ENCODE measurements around the gene TCTN3.

TCTN3 gene

GRCh38 chr10:95698415-95698814, 4.7 kb upstream of the TCTN3 start:
- no peaks in the 10 kb centered on the region; the same call in 1 of the 2 replicates for H3K36me3 ChIP-seq (ENCODE audit: insufficient read depth, low read length)
- no peak overlapping the region for H3K4me2 ChIP-seq (ENCODE audit: insufficient read depth, low read length)
- DNase-seq, result no peak
- no peak overlapping the region for H3K9ac ChIP-seq (ENCODE audit: low read depth, low read length)
- H3K79me2 ChIP-seq (ENCODE audit: insufficient read depth, low read length), result peaks cover 3% of the 10 kb centered on the region
- TF ChIP-seq EZH2 (IDR thresholded peaks at IDR 0.05; ENCODE audit: borderline replicate concordance, low read depth, low read length, severe bottlenecking) (no peak), CTCF (IDR thresholded peaks at IDR 0.05; ENCODE audit: borderline replicate concordance, extremely low read depth, low read length, poor library complexity, severe bottlenecking) (no peak)
- no peaks in the 10 kb centered on the region for H3K9me3 ChIP-seq (ENCODE audit: insufficient read depth, low read length, severe bottlenecking)
- peaks cover 8% of the 10 kb centered on the region for H3K4me1 ChIP-seq (ENCODE audit: insufficient read depth, low read length)
- no peak overlapping the region for H2AFZ ChIP-seq (ENCODE audit: low read depth, low read length)
- no peaks in the 10 kb centered on the region for H3K27me3 ChIP-seq (ENCODE audit: insufficient read depth, low read length, poor library complexity)
- H3K27ac ChIP-seq (ENCODE audit: low read length), result no peak overlapping the region
- H3K4me3 ChIP-seq (ENCODE audit: low read depth in 1 of 2, low read length in 2 of 2), result no peak overlapping the region
- no peaks in the 10 kb centered on the region for H4K20me1 ChIP-seq (ENCODE audit: insufficient read depth, low read length)
- ATAC-seq (ENCODE audit: insufficient read depth, low read depth), result no peak

GRCh38 chr10:95697429-95697828, 3.7 kb upstream of the TCTN3 start:
- H3K79me2 ChIP-seq (ENCODE audit: insufficient read depth, low read length), result peaks cover 13% of the 10 kb centered on the region
- no peak overlapping the region for H3K4me3 ChIP-seq (ENCODE audit: low read depth in 1 of 2, low read length in 2 of 2)
- ATAC-seq (ENCODE audit: insufficient read depth, low read depth), result no peak
- H3K9ac ChIP-seq (ENCODE audit: low read depth, low read length), result no peak overlapping the region
- H3K4me2 ChIP-seq (ENCODE audit: insufficient read depth, low read length), result no peak overlapping the region
- DNase-seq, result no peak
- no peak for TF ChIP-seq EZH2 (IDR thresholded peaks at IDR 0.05; ENCODE audit: borderline replicate concordance, low read depth, low read length, severe bottlenecking)
- no peak for TF ChIP-seq CTCF (IDR thresholded peaks at IDR 0.05; ENCODE audit: borderline replicate concordance, extremely low read depth, low read length, poor library complexity, severe bottlenecking)
- no peaks in the 10 kb centered on the region for H4K20me1 ChIP-seq (ENCODE audit: insufficient read depth, low read length)
- H3K9me3 ChIP-seq (ENCODE audit: insufficient read depth, low read length, severe bottlenecking), result no peaks in the 10 kb centered on the region
- H2AFZ ChIP-seq (ENCODE audit: low read depth, low read length), result no peak overlapping the region
- H3K4me1 ChIP-seq (ENCODE audit: insufficient read depth, low read length), result peaks cover 17% of the 10 kb centered on the region
- no peaks in the 10 kb centered on the region for H3K27me3 ChIP-seq (ENCODE audit: insufficient read depth, low read length, poor library complexity)
- no peaks in the 10 kb centered on the region; the same call in 1 of the 2 replicates for H3K36me3 ChIP-seq (ENCODE audit: insufficient read depth, low read length)
- no peak overlapping the region for H3K27ac ChIP-seq (ENCODE audit: low read length)

- no peak for ATAC-seq (ENCODE audit: insufficient read depth, low read depth)
- Histone ChIP-seq H3K4me1 (ENCODE audit: insufficient read depth, low read length) (peaks cover 35% of the 10 kb centered on the region), H3K4me3 (ENCODE audit: low read depth in 1 of 2, low read length in 2 of 2) (peak overlapping the region in 1 of 2 experiments; percentile 92; a peak in 2 of 4 replicates), H3K27ac (ENCODE audit: low read length) (peak overlapping the region; percentile 69; the same call in 1 of the 2 replicates), H2AFZ (ENCODE audit: low read depth, low read length) (peak overlapping the region; percentile 91), H4K20me1 (ENCODE audit: insufficient read depth, low read length) (no peaks in the 10 kb centered on the region), H3K9ac (ENCODE audit: low read depth, low read length) (peak overlapping the region; percentile 52), H3K4me2 (ENCODE audit: insufficient read depth, low read length) (peak overlapping the region; percentile 86), H3K27me3 (ENCODE audit: insufficient read depth, low read length, poor library complexity) (no peaks in the 10 kb centered on the region), H3K79me2 (ENCODE audit: insufficient read depth, low read length) (peaks cover 27% of the 10 kb centered on the region), H3K9me3 (ENCODE audit: insufficient read depth, low read length, severe bottlenecking) (no peaks in the 10 kb centered on the region), H3K36me3 (ENCODE audit: insufficient read depth, low read length) (peaks cover 21% of the 10 kb centered on the region)
- no peak for DNase-seq
- TF ChIP-seq CTCF (IDR thresholded peaks at IDR 0.05; ENCODE audit: borderline replicate concordance, extremely low read depth, low read length, poor library complexity, severe bottlenecking), result no peak
- no peak for TF ChIP-seq EZH2 (IDR thresholded peaks at IDR 0.05; ENCODE audit: borderline replicate concordance, low read depth, low read length, severe bottlenecking)
These were observed 938 bp upstream of the TCTN3 start for GRCh38 chr10:95694665-95695064.
